ENCODE measurements around the gene TMEM125.
A peak's percentile ranks its signal among the peaks of the same experiment; 100 is the strongest.

The TMEM125 gene

GRCh38 chr1:43274804-43275180, 5.0 kb downstream of the TMEM125 start:
- no peak for DNase-seq

GRCh38 chr1:43275826-43276620, 6.2 kb downstream of the TMEM125 start:
- DNase-seq = no peak

- DNase-seq = no peak
Measured at GRCh38 chr1:43276673-43277072, 6.9 kb downstream of the TMEM125 start.

- DNase-seq = no peak
Measured at GRCh38 chr1:43277116-43277876, 7.5 kb downstream of the TMEM125 start.

- no peak for DNase-seq
Measured at GRCh38 chr1:43279161-43279560, 9.4 kb downstream of the TMEM125 start.

- DNase-seq = no peak
Measured at GRCh38 chr1:43279666-43280065, 9.9 kb downstream of the TMEM125 start.

- no peak for DNase-seq
Measured at GRCh38 chr1:43280692-43281091, 10.9 kb downstream of the TMEM125 start.

- no peak for DNase-seq
Measured at GRCh38 chr1:43282220-43283195, 12.7 kb downstream of the TMEM125 start.

- DNase-seq = no peak
Measured at GRCh38 chr1:43284065-43284464, 14.3 kb downstream of the TMEM125 start.

GRCh38 chr1:43284546-43285110, 14.8 kb downstream of the TMEM125 start:
- no peak for DNase-seq

- peak; percentile 9 for DNase-seq
Measured at GRCh38 chr1:43285269-43285990, 15.6 kb downstream of the TMEM125 start, which contains the start of gene C1orf210. Gene C1orf210 (minus strand): TSS chr1:43285581. CDS start chr1:43283270, 2,311 bp downstream.

- peak; percentile 5 for DNase-seq
Measured at GRCh38 chr1:43286115-43286514, 16.3 kb downstream of the TMEM125 start.

- peak; percentile 0 for DNase-seq
Measured at GRCh38 chr1:43286533-43286932, 16.8 kb downstream of the TMEM125 start.

- DNase-seq = no peak
Measured at GRCh38 chr1:43288058-43288784, 18.4 kb downstream of the TMEM125 start.

- DNase-seq = no peak
Measured at GRCh38 chr1:43288785-43289706, 19.3 kb downstream of the TMEM125 start.

GRCh38 chr1:43292216-43292615, 22.4 kb downstream of the TMEM125 start:
- DNase-seq = no peak

- no peak for DNase-seq
Measured at GRCh38 chr1:43292679-43293078, 22.9 kb downstream of the TMEM125 start.

- no peak for DNase-seq
Measured at GRCh38 chr1:43293176-43293575, 23.4 kb downstream of the TMEM125 start.

- no peak for DNase-seq
Measured at GRCh38 chr1:43293896-43294760, 24.3 kb downstream of the TMEM125 start.

Data from right hindlimb (tissue), 1 donor.